CD4-positive, alpha-beta T cell treated with Interleukin-12 subunit alpha and Interleukin-12 subunit beta, for 1 hour (primary cell): Measurements from ENCODE around the gene SF3B3.

Experiments used
- DNase-seq: peaks from one replicate; pipeline ENCODE4 v3.0.0-alpha.2; 2020

The SF3B3 gene

DNA sequence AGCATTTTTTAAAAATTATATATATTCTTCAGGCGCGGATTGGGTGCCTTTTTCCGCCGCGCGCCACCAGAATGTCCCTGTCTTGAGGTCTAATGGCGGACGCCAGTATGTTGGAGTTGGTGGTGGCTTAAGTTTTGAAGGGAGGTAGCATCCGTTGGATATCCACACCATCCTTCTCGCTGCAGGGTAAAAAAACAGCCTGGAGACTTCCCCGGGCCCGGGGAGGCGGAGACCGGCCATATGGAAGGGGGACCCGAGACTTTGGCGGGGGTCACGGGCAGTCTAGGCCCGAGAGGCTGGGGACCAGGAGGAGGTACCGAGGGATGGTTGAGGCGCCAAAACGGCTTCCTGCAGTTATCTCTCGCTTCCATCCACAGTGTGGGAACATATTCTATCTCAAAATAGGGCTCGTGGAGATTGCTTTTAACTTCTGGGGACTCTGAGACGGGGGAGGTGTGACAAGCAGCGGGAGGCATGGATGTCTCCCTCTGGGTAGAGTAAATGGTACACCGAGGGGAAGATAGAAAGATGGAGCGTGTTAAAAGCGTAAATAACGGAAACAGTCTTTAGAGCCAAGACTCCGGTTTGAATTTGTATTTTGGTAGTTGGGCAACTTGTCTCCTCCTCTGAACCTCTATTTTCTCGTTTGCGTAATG lies at the start of gene SF3B3:
SF3B3 (plus strand) TSS at position 74 of the 656 bp plus-strand sequence. CDS start 2,841 bp downstream, outside the sequence.
- no peak for DNase-seq

DNA sequence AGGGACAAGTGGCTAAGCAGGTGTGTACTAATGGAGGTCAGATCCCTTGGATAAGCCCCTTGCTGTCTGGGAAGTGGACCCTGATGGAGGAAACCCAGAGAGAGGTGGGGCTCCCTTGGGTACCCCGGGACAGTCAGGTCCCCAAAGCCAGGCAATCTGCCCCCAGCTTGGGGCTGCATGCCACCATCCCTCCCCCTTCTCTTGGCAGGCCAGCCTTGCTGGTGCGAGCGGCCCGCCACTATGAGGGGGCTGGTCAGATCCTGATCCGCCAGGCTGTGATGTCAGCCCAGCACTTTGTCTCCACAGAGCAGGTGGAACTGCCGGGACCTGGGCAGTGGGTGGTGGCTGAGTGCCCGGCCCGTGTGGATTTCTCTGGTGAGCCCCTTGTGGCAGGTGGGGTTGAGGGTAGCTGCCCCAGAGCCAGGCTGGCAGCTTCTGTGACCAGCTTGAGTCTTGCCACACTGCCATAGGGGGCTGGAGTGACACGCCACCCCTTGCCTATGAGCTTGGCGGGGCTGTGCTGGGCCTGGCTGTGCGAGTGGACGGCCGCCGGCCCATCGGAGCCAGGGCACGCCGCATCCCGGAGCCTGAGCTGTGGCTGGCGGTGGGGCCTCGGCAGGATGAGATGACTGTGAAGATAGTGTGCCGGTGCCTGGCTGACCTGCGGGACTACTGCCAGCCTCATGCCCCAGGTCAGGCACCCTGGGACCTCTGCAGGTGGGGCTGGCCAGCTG lies 49.1 kb upstream of the SF3B3 start:
- DNase-seq, result no peak

DNA sequence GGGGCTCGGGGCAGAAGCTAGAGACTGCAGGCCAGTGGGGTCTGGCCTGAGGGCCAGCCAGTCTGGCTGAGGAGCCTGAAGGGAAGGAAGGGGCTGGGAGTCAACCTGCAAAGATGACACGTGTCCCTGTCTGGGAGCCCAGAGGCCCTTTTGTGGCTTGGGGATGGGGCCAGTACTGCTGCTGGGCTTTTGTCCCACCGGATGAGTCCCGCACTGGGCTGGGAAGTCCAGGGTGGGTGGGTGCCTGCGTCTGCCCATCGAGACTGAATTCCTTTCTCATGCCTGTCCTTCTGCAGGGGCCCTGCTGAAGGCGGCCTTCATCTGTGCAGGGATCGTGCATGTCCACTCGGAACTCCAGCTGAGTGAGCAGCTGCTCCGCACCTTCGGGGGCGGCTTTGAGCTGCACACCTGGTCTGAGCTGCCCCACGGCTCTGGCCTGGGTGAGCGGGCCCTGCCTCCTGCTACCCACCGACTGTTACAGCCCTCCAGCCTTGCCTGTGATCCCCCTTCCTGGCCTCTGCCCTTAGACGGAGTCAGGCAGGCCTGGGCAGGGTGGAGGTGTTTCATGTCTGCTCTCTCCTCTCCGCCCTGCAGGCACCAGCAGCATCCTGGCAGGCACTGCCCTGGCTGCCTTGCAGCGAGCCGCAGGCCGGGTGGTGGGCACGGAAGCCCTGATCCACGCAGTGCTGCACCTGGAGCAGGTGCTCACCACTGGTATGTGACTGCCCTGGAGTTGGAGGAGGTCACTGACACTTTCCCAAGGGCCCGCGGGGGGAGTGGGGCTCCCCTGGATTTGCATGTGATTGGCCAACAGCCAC lies 48.4 kb upstream of the SF3B3 start:
- DNase-seq, result no peak

DNA sequence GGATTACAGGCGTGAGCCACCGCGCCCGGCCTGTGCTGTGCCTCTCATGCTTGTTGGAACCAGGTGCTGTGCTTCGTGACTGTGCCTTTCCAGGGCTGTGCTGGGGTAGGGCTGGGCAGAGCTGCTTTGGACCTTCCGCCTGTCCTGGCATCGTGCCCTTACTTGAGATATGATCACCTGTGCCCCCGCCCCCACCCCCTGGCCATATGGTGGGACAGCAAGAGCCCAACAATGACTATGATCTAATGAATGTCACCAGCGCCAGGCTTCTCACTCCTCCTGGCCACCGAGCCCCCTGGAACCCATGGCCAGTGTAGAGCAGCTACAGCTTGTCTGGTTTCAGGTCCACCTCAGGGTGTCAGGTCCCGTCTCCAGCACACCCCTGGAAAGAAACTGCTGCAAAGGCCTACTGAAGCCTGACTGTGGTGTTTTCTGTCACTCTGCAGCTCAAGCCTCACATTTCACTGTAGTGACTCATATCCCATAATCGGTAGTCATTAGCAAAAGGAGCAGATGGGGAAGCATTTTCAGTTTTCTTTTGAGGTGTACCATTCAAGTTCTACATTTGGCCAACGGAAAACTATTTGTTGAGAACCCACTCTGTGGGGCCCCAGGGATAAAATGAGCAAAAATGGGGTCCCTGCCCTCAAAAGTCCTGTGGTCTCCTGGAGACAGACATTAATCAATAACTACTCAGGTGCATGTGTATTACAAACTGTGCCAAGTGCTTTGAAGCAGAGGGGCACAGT lies 47.2 kb upstream of the SF3B3 start:
- no peak for DNase-seq

DNA sequence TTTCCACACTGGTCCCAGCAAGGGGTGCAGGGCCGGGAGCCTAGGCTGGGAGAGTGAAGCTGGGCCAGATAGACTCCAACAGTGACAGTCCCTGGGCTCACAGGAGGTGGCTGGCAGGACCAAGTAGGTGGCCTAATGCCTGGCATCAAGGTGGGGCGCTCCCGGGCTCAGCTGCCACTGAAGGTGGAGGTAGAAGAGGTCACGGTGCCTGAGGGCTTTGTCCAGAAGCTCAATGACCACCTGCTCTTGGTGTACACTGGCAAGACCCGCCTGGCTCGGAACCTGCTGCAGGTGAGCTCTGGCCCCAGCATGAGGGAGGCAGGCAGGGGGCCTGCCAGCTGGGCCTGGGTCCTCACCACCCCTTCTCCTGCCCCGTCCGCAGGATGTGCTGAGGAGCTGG lies 45.4 kb upstream of the SF3B3 start:
- no peak for DNase-seq

DNA sequence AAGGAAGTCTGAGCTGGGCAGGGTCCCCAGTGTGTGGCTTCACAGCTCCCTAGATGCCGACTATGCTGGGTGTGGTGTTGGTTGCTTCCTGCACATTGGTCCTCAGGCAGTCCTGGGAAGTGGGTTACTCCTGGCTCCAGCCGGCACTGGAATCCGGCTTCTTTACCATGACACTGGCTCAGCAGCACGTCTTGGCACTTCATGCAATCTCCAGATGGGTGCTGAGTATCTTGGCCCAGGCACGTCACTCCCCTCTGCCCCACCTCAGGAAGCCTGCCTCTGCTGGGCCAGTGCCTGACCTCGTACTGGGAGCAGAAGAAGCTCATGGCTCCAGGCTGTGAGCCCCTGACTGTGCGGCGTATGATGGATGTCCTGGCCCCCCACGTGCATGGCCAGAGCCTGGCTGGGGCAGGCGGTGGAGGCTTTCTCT lies 44.7 kb upstream of the SF3B3 start:
- no peak for DNase-seq

DNA sequence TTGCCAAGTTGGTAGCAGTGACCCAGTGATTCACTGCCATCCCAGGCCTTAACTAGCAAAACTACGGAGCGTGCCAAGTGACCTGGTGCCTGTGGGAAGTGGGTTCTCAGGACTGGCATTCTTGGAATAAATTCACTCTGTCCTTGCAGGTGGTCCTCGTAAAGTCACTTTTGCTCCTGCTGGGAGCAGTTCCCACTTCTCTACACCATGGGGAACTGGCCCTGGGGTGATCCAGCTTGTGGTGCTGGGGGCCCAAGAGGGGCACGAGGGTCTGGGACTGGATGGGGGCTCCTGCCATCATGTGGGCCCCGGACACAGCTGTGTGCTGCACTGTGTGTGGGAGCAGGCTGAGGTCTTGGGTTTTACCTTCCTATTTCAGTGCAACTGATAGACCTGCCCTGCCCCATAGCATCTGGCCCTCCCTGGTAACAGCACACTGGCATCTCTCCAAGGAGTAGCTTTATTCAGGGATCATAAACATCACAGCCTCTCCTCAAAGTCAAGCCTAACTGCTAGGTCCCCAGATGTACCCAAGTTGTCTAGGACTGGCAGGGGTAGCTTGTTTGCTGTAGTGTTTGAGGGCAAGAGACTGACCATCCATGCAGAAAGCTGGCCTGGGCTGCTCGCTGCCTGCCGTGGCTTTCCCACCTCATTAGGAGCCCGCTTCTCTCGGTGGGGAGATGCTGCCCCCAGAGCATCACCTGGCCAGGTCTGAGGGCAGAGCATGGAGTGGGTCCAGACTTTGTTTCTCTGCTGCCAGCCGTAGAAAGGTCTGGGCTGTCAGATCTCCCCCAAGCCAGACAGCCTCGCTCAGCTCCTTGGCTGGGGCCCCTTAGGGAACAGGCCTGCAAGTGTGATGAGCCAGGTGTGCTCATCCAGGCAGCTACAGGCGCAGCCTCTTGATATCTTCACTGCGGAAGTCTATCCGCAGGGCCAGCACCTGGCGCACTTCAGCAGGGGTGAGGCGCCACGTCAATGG lies 43.2 kb upstream of the SF3B3 start:
- DNase-seq, result no peak

DNA sequence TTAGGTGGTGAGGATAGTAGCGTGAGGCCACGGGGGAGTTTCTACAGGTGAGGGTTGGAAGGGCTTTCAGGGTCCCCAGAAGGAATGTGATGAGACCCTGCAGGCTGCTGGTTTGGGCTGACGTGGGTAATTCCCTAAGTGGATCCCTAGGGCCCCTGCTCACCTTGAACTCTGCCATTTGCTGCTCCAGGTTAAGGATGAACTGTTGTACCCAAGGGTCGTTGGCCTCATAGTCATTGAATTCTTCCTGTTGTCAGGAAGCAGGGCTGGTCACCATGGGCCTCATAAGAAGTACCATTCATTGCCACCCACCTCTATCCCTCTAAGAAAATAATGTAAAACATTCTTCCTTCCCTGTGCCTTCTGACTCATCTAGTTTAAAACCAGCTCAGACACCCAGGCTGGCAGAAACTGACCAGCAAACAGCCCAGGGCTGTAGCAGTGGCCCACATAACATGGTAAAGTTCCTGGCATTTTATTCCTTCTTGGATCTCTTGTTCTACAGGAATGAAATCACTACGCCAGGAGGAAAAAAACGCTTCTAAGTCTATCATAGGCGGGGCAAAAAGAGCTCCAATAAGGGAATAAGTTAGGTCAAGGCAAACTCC lies 41.6 kb upstream of the SF3B3 start:
- DNase-seq, result no peak

DNA sequence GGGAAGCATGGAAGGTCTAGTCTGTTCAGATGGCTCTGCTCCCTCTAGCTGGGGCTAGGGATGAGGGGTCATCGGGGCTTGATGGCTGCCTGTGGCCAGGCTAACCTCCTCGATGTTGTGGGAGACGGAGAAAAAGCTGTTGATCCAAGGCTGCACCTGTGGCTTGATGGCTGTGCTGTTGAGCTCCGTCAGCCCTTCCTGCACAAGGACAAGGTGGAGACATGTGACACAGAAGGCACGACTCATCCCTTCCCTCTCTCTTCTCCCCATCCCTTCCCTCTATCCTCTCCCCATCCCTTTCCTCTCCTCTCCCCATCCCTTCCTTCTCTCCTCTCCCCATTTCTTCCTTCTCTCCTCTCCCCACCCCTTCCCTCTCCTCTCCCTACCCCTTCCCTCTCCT lies 41.0 kb upstream of the SF3B3 start:
- no peak for DNase-seq

DNA sequence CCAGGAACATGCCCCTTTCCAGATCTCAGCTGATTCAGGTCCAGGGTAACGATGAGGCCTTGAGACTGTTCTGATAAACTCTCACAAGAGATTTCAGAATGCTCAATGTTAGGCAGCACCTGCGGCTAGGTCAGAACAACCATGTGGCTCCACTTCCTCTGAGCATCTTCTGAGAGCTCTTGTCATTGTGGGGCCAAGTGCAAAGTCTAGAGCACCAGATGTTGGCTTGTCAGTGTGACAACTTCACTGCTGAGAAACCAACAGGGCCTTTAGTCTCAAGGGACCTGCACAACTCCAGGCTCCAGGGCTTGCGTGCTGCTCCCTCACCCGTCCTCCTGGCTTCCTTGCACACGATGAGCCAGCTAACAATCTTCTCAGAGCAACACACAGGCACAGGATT lies 40.2 kb upstream of the SF3B3 start:
- no peak for DNase-seq

DNA sequence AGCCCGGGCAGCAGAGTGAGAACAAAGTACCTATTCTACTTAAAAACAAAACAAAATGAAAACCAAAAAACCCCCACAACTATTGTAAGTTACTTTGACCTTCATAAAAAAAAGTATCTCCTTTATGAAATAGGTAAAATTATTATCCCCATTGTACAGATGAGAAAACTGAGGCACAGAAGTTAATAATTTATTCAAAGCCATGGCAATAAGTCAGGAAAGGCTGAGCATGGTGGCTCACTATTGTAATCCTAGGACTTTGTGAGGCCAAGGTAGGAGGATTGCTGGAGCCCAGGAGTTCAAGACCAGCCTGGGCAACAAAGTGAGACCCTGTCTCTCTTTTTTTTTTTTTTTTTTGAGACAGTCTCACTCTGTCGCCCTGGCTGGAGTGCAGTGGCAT lies 38.7 kb upstream of the SF3B3 start:
- DNase-seq, result no peak

DNA sequence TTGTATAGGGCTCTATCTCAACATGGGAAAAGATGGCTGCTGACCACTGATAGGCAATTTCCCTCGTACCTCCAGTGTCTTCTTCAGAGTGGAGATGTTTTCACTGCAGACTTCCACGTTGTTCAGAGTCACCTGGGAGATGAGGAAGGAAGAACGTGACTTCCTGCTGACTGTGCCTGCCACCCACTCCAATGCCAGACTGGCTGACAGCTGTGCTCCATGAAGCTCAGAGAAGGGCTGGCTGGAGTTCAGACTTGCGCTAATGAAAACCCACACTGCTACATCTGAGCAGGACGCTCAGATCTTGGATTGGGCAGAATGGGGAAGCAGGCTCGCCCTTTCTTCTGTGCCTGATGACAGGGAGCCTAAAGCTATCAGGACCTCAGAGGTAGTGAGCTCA lies 33.4 kb upstream of the SF3B3 start:
- no peak for DNase-seq

DNA sequence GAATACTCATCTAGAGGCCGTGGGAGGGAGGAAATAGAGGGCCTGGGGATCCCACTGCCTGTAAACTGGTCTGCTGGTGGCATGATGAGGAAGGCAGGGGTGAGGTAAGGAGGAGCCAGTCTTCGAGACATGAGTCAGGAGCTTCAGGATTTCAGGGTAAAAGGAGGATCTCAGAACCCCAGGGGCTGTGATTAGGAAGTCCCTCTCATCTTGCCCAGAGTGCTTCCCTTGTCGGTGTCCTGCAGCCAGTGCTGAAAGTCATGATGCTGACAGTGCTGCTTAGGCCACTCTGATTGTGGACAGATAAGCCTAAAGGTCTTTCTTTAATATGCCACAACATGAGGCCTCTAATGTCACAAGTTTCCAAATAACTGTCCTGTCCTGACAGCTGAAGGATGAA lies 29.8 kb upstream of the SF3B3 start:
- DNase-seq, result no peak

DNA sequence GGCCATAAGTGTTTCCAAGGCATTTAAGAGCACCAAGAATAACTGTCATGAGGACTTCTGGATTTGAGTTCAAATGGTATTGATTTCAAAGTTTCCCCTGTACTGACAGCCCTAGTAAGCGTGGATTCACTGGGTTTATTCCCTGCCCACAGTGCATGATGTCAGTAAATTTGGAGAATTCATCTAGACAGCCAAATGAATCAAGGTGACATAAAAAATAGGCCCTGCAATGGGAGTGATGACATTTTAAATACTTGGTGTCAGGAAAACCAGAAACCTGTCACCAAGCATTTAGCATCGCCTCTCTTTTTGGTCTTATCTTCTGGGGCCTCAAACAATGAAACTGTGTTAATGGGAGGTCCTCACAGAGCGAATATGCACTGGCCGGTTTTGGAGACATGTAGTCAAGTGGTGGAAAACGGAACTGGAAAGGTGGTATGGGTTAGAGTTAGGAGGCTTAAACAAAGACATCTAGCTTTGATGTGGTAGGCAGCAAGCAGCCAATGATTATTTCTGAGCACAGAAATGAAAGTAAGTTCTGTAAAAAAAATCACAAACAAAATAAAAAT lies 29.3 kb upstream of the SF3B3 start:
- no peak for DNase-seq

DNA sequence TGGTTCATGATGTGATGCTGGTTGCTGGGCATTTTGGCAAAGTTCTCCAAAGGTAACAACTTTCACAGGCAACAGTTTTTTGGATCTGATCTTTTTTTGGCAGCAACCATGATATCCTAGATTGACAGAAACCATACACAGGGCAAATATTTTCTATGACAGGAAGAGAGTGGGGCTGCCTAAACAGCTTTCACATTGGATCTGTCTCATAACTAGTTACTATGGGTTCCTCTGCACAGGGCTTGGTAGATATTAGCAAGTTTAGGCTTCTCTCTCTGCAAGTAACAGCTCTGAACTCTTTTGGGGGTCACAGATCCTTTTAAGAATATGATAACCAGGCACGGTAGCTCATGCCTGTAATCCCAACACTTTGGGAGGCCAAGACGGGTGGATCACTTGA lies 28.8 kb upstream of the SF3B3 start:
- no peak for DNase-seq

DNA sequence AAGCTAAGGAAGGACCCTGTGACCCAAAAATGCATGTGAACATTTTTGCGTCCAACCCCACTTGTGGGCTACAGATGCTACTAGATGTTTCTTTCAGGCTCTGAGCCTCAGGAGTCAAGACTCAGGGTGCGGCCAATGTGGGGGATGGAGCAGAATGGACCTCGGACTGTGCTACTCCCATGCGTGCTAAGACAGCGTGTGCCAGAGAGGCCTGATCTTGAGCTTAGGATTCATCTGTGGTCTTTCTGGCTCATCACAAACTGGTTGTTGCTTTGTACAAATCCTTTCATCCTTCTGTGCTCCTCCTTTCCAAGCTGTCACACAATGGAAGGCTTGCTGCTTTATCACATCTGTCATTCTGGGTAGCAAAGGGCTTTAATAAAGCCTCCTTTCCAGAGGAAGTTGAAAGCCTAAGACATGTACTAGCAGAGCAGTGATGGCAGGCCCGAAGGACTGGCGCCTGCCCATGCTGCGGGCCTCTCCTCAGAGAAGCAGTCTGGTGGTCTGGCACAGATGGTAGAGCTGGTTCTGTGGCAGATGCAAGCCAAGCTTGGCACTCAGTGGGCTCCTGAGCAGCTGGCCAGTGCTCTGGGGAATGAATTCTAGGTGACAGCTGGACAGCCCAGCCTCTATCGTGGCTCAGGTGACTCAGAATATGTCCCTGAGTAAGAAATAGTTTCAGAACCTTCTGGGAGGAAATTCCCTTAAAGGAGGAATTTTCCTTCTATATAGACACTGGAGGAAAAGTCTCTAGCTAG lies 28.0 kb upstream of the SF3B3 start:
- DNase-seq, result no peak

DNA sequence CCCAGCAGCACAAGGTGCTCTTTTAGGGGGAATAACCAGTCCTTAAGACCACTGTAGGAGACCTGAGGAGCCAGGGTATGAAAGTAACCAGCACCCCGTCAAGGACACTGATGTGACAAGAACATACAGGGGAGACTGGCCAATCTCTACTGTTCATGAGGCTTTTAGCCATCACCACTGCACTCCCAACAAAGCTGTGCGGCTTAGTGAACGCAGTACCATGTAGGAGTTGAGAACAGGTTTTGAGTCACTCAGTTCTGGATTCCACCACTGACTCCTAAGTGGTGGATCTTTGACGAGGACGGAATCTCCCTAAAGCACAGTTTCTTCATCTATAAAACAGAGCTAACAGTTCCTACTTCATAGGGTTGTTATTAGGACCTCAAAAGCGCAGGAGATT lies 27.1 kb upstream of the SF3B3 start:
- no peak for DNase-seq

DNA sequence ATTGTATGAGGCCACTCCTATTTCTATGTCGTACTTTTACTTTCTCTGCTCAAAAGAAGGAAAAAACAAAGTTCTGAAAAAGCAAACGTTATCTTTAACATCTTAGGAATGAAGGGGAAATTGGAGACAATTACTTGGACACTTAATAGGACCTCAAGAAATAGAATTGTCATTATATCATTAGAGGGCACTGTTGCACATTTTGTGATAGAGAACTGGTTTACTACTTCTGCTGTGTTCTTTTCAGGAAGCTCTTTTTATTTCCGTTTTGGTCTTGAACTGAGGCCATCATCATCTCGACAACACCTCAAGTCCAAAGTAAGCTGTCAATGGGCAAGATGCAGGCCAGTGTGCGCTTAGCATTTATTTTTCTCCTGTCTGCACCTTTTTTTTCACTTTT lies 14.9 kb upstream of the SF3B3 start:
- DNase-seq, result peak; percentile 49

DNA sequence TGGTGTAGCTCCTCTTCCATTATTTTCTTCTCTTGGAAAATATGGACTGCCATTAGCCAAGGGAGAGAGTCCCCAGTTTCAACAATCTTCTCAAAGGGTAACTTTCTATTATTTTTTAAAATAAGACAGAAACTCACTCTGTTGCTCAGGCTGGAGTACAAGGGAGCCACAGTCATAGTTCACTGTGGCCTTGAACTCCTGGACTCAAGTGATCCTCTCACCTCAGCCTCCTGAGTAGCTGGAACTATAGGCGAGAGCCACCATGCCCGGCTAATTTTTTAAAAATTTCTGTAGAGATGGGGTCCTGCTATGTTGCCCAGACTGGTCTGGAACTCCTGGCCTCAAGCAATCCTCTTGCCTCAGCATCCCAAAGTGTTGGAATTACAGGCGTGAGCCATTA lies 13.4 kb upstream of the SF3B3 start:
- DNase-seq, result no peak

DNA sequence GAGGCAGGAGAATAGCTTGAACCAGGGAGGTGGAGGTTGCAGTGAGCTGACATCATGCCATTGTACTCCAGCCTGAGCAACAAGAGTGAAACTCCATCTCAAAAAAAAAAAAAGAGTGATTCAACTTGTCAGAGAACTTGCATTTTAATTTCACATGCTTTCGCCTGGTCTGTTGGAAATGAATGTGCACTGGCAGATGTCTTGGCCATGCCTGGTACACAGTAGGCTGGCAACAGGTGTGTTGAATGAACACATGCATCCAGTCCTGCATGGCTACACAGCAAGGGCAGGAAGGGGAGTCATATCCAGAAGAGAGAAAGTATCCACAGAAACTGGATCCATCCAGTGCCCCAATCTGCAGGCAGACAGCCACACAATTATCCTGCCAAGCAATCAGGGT lies 11.8 kb upstream of the SF3B3 start:
- no peak for DNase-seq
